Endothelial cell of umbilical vein (primary cell): ENCODE results near the gene THAP4. TPM values are rescaled to one million over a fixed set of nuclear protein-coding genes. Genes with fewer than 3 reads are reported as not detected.

Experiments
- BruUV-seq: library from RNA; stranded (reverse); fragments of 400-500 nt; replicated peaks from 2 replicates; lab custom pipeline; 2021; lab: Mats Ljungman, UMichigan
- CTCF ChIA-PET: fragments of 300-600, 350-600 bp; sonication (Branson Sonifier 250); formaldehyde crosslinking; loops from one replicate; lab custom pipeline; 2021; ENCODE audit warnings: antibody characterized with exemption, inconsistent platforms; lab: Charles Lee
- POLR2A ChIA-PET: fragments of 300-600, 350-600 bp; sonication (Branson Sonifier 250); formaldehyde crosslinking; loops from one replicate; lab custom pipeline; 2021; ENCODE audit warnings: antibody characterized with exemption, inconsistent platforms; lab: Charles Lee
- DNase-seq: peaks from one replicate; pipeline ENCODE4 v3.0.0-alpha.2; 2011; ENCODE audit warnings: low read depth, low spot score
- FAIRE-seq: peaks from 2 replicates; lab custom pipeline; 2011; peaks lifted over from hg19 to GRCh38; lab: Jason Lieb, UNC
- H2AFZ ChIP-seq: 2 replicates; pipeline ENCODE4 v1.6.0; 2012; ENCODE audit warnings: low read depth, low read length, control low read depth, inconsistent platforms
- H3K27ac ChIP-seq: 2 replicates; pipeline ENCODE4 v1.5.1; 2011; ENCODE audit warnings: low read depth, mild to moderate bottlenecking, control low read depth, low read length, moderate library complexity; ENCODE audit not compliant: insufficient read depth
- H3K27me3 ChIP-seq, 2 experiments: 2 replicates each; pipeline versions ENCODE4 v1.6.0 to v1.6.1; 2011; ENCODE audit warnings: low read length in 2 of 2, mixed read lengths in 1 of 2; ENCODE audit not compliant: control insufficient read depth in 2 of 2, insufficient read depth in 2 of 2
- H3K36me3 ChIP-seq, 2 experiments: 2 replicates in 1 of 2; 3 replicates in 1 of 2; pipeline ENCODE4 v1.5.1; 2011; ENCODE audit warnings: low read length in 2 of 2, mild to moderate bottlenecking in 1 of 2, moderate library complexity in 1 of 2; ENCODE audit not compliant: control insufficient read depth in 2 of 2, insufficient read depth in 2 of 2; ENCODE audit errors: extremely low read depth in 1 of 2
- H3K4me1 ChIP-seq: 3 replicates; pipeline ENCODE4 v1.5.1; 2011; ENCODE audit warnings: mild to moderate bottlenecking, low read length; ENCODE audit not compliant: control insufficient read depth, insufficient read depth; ENCODE audit errors: extremely low read depth
- H3K4me2 ChIP-seq: 2 replicates; pipeline ENCODE4 v1.6.1; 2011; ENCODE audit warnings: low read length, control low read depth, mixed read lengths; ENCODE audit not compliant: insufficient read depth
- H3K4me3 ChIP-seq, 3 experiments: fragments of 200-600 bp in 1 of 3; sonication (generic), shearing (Covaris generic) in 1 of 3; replicated peaks in 1 of 3; 2 replicates each; pipeline ENCODE4 v1.5.1; 2011 to 2016; ENCODE audit warnings: control low read depth in 3 of 3, low read length in 3 of 3, mild to moderate bottlenecking in 2 of 3, inconsistent platforms in 1 of 3, low read depth in 1 of 3, moderate library complexity in 1 of 3; ENCODE audit not compliant: insufficient read depth in 1 of 3
- H3K79me2 ChIP-seq: 2 replicates; pipeline ENCODE4 v1.6.0; 2012; ENCODE audit warnings: low read length, inconsistent platforms; ENCODE audit not compliant: control insufficient read depth, insufficient read depth
- H3K9ac ChIP-seq: replicated peaks from 2 replicates; pipeline ENCODE3; 2011; ENCODE audit warnings: low read length, control low read depth; ENCODE audit not compliant: insufficient read depth; ENCODE audit errors: extremely low read depth
- H3K9me1 ChIP-seq: replicated peaks from 3 replicates; pipeline ENCODE4 v1.6.0; 2011; ENCODE audit warnings: mild to moderate bottlenecking, low read length; ENCODE audit not compliant: control insufficient read depth, insufficient read depth; ENCODE audit errors: extremely low read depth
- H3K9me3 ChIP-seq: replicated peaks from 2 replicates; pipeline ENCODE4 v1.5.1; 2012; ENCODE audit warnings: low read length, inconsistent platforms; ENCODE audit not compliant: control insufficient read depth, insufficient read depth
- H4K20me1 ChIP-seq: replicated peaks from 2 replicates; pipeline ENCODE3; 2011; ENCODE audit warnings: mild to moderate bottlenecking, low read length; ENCODE audit not compliant: control insufficient read depth, insufficient read depth; ENCODE audit errors: extremely low read depth
- FOS ChIP-seq: IDR thresholded peaks from 2 replicates; pipeline ENCODE4 v1.6.1; 2011; ENCODE audit warnings: mild to moderate bottlenecking, low read length, moderate library complexity, borderline replicate concordance; ENCODE audit not compliant: insufficient read depth
- MYC ChIP-seq: IDR thresholded peaks from one replicate; pipeline ENCODE4 v1.6.1; 2011; ENCODE audit warnings: mild to moderate bottlenecking, low read depth, low read length
- POLR2A ChIP-seq: IDR thresholded peaks from 2 replicates; pipeline ENCODE4 v1.6.1; 2012; ENCODE audit warnings: low read depth, mild to moderate bottlenecking, control low read depth, low read length
- POLR2AphosphoS5 ChIP-seq: IDR thresholded peaks from 2 replicates; pipeline ENCODE4 v1.6.1; 2012; ENCODE audit warnings: low read depth, mild to moderate bottlenecking, control low read depth, low read length, moderate library complexity; ENCODE audit not compliant: insufficient read depth
- dilution Hi-C: fragments of 300-500 bp; cut with MboI; formaldehyde crosslinking; loops from one replicate; pipeline ENCODE4 v1.15.0; 2019; ENCODE audit warnings: low sequenced_read_pairs; ENCODE audit not compliant: extremely low pct_ligation_motif_present
- intact Hi-C: fragments of 100-400 bp; cut with micrococcal nuclease; formaldehyde crosslinking; loops from one replicate; pipeline ENCODE4 v1.10.0; 2022
- polyA plus RNA-seq, 4 experiments: library from polyadenylated mRNA; depleted of rRNA in 3 of 4; stranded (reverse) in 3 of 4; unstranded in 1 of 4; fragments of >200 nt; gene quantifications; 2 replicates each; pipeline versions ENCODE4 v1.2.1 to v1.2.3, GENCODE V29; 2011 to 2012; ENCODE audit warnings: missing spikeins in 1 of 4
- total RNA-seq: library from RNA; stranded (reverse); gene quantifications from 2 replicates; pipeline ENCODE4 v1.2.3, GENCODE V29; 2021
- TF ChIP-seq, protein P1 (sequence below): IDR thresholded peaks from 2 replicates; pipeline ENCODE4 v1.6.1; 2011; ENCODE audit not compliant: insufficient read depth, insufficient read length
- TF ChIP-seq, protein P2 (sequence below), 2 donors: IDR thresholded peaks; 1 replicate in 1 of 2; 2 replicates in 1 of 2; pipeline ENCODE4 v1.5.1; 2011; ENCODE audit warnings: low read length in 2 of 2, mild to moderate bottlenecking in 2 of 2, moderate library complexity in 2 of 2, control low read depth in 1 of 2, inconsistent platforms in 1 of 2, low read depth in 1 of 2; ENCODE audit not compliant: insufficient read depth in 1 of 2; ENCODE audit errors: extremely low read depth in 1 of 2

The THAP4 gene
- total and polyA plus RNA-seq, 2 donors (not counting 3 experiments of a cell fraction or from before 2014, with no cell fraction given), result 45.4 to 47.4 TPM

DNA sequence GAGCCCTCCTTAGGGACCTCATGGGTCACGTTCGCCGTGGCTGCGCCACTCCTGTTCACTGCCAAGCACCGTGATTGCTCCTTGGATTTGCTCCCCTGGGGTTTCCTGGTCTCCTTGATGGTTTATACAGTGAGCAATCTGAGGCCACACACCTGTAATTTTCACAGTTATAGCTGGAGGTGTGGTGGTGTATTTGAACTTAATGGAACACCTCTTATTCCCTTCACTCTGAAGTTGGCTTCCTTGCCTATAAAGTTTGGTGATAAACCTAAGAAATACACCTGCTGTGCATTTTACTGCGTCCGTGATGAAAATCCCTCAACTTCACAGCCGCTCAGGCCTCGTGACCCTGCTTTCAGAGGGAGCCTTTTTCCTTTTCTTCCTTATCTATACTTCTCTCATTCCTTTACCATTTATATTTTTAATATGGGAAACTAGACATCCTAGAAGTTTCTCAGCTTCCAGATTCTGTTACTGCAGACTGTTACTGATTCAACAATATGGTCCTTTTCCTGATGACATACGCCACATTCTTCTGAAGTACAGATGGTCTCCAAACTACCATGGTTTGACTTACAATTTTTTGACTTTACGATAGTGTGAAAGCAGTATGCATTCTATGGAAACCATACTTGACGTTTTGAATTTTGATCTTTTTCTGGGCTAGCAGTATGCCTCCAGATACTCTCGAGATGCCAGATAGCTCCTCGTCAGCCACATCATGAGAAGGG, 9.1 kb upstream of the THAP4 start:
- dilution Hi-C loops, result no loop called here
- Histone ChIP-seq H3K9me3 (no peaks in the 10 kb centered on the region), H4K20me1 (no peaks in the 10 kb centered on the region), H3K9me1 (no peaks in the 10 kb centered on the region), H2AFZ (no peak overlapping the region), H3K27me3 (no peaks in the 10 kb centered on the region), H3K9ac (no peak overlapping the region), H3K36me3 (no peaks in the 10 kb centered on the region), H3K27ac (no peak overlapping the region), H3K4me2 (no peak overlapping the region), H3K4me1 (no peaks in the 10 kb centered on the region), H3K79me2 (peaks cover 65% of the 10 kb centered on the region), H3K4me3 (no peak overlapping the region)
- ChIA-PET CTCF (no interaction called here), POLR2A (no interaction called here)
- BruUV-seq, result no TSS peak
- FAIRE-seq (peak; percentile 15), DNase-seq (no peak)
- TF ChIP-seq MYC (no peak), POLR2AphosphoS5 (no peak), FOS (no peak), POLR2A (no peak)
- TF ChIP-seq, protein P1, sequence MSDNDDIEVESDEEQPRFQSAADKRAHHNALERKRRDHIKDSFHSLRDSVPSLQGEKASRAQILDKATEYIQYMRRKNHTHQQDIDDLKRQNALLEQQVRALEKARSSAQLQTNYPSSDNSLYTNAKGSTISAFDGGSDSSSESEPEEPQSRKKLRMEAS, result no peak
- TF ChIP-seq, protein P2, sequence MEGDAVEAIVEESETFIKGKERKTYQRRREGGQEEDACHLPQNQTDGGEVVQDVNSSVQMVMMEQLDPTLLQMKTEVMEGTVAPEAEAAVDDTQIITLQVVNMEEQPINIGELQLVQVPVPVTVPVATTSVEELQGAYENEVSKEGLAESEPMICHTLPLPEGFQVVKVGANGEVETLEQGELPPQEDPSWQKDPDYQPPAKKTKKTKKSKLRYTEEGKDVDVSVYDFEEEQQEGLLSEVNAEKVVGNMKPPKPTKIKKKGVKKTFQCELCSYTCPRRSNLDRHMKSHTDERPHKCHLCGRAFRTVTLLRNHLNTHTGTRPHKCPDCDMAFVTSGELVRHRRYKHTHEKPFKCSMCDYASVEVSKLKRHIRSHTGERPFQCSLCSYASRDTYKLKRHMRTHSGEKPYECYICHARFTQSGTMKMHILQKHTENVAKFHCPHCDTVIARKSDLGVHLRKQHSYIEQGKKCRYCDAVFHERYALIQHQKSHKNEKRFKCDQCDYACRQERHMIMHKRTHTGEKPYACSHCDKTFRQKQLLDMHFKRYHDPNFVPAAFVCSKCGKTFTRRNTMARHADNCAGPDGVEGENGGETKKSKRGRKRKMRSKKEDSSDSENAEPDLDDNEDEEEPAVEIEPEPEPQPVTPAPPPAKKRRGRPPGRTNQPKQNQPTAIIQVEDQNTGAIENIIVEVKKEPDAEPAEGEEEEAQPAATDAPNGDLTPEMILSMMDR (IDR thresholded peaks at IDR 0.05; ENCODE audit: extremely low read depth in 1 of 2, insufficient read depth in 1 of 2, low read depth in 1 of 2, low read length in 2 of 2), result no peak
- intact Hi-C loops, result no loop called here
